Body of pancreas (tissue), 4 donors: ENCODE data around the gene SIAE. TPM values are rescaled to one million over a fixed set of nuclear protein-coding genes. Genes with fewer than 3 reads are reported as not detected.

ENCODE experiments used
- ATAC-seq: fragments of 150-250 bp; one replicate; pipeline ENCODE4 v1.9.1; 2016
- DNase-seq, 4 donors: peaks; one replicate each; pipeline ENCODE4 v3.0.0-alpha.2; 2019
- H3K27ac ChIP-seq, 4 donors: fragments of 200-600 bp; sonication (generic); 1 replicate in 3 of 4; 2 replicates in 1 of 4; pipeline versions ENCODE4 v1.5.1 to v1.6.1; 2016 to 2019; ENCODE audit warnings: mild to moderate bottlenecking in 1 of 4, mixed read lengths in 1 of 4, moderate library complexity in 1 of 4
- H3K27me3 ChIP-seq, 2 donors: fragments of 200-600 bp; sonication (generic); one replicate each; pipeline ENCODE4 v1.6.0; 2016; ENCODE audit warnings: mild to moderate bottlenecking in 1 of 2
- H3K36me3 ChIP-seq, 2 donors: fragments of 200-600 bp; sonication (generic); replicated peaks in 1 of 2; 2 replicates each; pipeline ENCODE4 v1.5.1; 2016; ENCODE audit warnings: low read depth in 2 of 2; ENCODE audit not compliant: insufficient read depth in 1 of 2
- H3K4me1 ChIP-seq: fragments of 200-600 bp; sonication (generic); one replicate; pipeline ENCODE4 v1.6.0; 2016
- H3K4me3 ChIP-seq, 2 donors: fragments of 200-600 bp; sonication (generic); 1 replicate in 1 of 2; 2 replicates in 1 of 2; pipeline ENCODE4 v1.5.1; 2016 to 2019
- H3K9me3 ChIP-seq, 3 donors: fragments of 200-600 bp; sonication (generic); 1 replicate in 2 of 3; 2 replicates in 1 of 3; pipeline ENCODE4 v1.5.1; 2016
- POLR2A ChIP-seq, 3 donors: fragments of 450-650 bp; IDR thresholded peaks; one replicate each; pipeline ENCODE4 v1.6.1; 2016; ENCODE audit warnings: antibody characterized with exemption in 3 of 3, mild to moderate bottlenecking in 2 of 3
- WGBS, 2 donors: methylation state at CpG; one replicate each; pipeline ENCODE4 v1.1.5; 2017; 5-methylcytosine and 5-hydroxymethylcytosine counted together
- intact Hi-C: fragments of 100-400 bp; cut with DNase I; formaldehyde crosslinking; loops from one replicate; pipeline ENCODE4 v1.15.1; 2023
- total RNA-seq, 2 donors: library from RNA; depleted of rRNA; stranded (reverse); fragments of >200 nt; gene quantifications; one replicate each; pipeline ENCODE4 v1.1.0, GENCODE V29; 2016
- TF ChIP-seq, protein P1 (sequence below), 7 experiments: fragments of 450-650 bp in 4 of 7; fragments of 200-600 bp in 3 of 7; sonication (generic) in 3 of 7; IDR thresholded peaks; one replicate each; pipeline ENCODE4 v1.5.1; 2016 to 2019; ENCODE audit warnings: antibody characterized with exemption in 7 of 7

SIAE gene
- total RNA-seq, 2 donors from 2014 or later = 9.6 to 11.9 TPM

DNA sequence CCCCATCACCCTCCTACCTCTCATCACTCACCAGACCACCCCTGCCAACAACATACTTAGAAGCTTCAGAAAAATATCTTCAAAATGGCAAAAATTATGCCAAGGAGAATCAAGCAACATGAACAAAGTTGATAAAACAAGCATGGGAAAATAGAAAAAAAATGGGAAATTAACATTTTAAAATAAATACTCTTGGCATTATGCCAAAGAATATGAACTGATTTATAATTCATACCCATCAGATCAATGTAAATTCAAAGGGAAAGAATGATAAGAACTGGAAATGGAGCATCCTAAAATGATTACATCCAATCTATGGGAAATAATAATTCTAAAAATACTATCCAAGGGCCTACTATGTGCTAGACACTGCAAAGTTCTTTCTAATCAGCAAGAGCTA lies 12.0 kb downstream of the SIAE start:
- H3K4me3 ChIP-seq = no peak overlapping the region
- no peaks in the 10 kb centered on the region for H3K4me1 ChIP-seq
- no peak for DNase-seq
- no peaks in the 10 kb centered on the region for H3K27me3 ChIP-seq
- intact Hi-C loops = loop anchor here (10.0 kb wide), 2 partner anchors 103 to 183 kb away; partner anchors contain the start of gene ESAM
- H3K9me3 ChIP-seq = no peaks in the 10 kb centered on the region
- ATAC-seq = no peak
- no peak for TF ChIP-seq POLR2A (IDR thresholded peaks at IDR 0.05)
- TF ChIP-seq, protein P1, sequence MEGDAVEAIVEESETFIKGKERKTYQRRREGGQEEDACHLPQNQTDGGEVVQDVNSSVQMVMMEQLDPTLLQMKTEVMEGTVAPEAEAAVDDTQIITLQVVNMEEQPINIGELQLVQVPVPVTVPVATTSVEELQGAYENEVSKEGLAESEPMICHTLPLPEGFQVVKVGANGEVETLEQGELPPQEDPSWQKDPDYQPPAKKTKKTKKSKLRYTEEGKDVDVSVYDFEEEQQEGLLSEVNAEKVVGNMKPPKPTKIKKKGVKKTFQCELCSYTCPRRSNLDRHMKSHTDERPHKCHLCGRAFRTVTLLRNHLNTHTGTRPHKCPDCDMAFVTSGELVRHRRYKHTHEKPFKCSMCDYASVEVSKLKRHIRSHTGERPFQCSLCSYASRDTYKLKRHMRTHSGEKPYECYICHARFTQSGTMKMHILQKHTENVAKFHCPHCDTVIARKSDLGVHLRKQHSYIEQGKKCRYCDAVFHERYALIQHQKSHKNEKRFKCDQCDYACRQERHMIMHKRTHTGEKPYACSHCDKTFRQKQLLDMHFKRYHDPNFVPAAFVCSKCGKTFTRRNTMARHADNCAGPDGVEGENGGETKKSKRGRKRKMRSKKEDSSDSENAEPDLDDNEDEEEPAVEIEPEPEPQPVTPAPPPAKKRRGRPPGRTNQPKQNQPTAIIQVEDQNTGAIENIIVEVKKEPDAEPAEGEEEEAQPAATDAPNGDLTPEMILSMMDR (IDR thresholded peaks at IDR 0.05) = no peak
- H3K36me3 ChIP-seq = peaks cover 0 to 3% of the 10 kb centered on the region in 2 donors
- H3K27ac ChIP-seq = no peak overlapping the region

DNA sequence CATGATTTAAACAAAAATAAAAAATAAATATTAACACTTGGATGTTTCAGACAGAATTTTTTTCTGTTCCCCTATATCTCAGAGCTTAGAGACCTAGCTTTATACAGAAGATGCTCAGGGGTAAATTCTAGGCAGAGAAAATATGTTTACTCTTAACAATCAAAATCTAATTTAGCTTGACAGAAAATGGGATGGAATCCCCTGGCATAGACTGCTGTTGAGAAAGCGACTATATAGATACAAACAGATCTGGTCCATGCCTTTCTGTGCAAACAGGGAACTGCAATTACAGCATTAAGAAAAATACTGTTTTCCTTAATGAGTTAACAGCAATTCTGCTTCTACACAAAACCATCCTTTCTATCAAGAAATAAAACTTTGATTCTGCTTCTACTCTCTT lies 14.6 kb downstream of the SIAE start:
- 87 to 100% methylated on average over 1 of the region's 1 CpG for WGBS, 2 donors
- Histone ChIP-seq H3K9me3 (no peaks in the 10 kb centered on the region), H3K27ac (no peak overlapping the region), H3K4me3 (no peak overlapping the region), H3K4me1 (no peaks in the 10 kb centered on the region), H3K27me3 (no peaks in the 10 kb centered on the region), H3K36me3 (peaks cover 0 to 3% of the 10 kb centered on the region in 2 donors)
- DNase-seq (no peak), ATAC-seq (no peak)
- no peak for TF ChIP-seq POLR2A (IDR thresholded peaks at IDR 0.05)
- intact Hi-C loops = no loop called here

DNA sequence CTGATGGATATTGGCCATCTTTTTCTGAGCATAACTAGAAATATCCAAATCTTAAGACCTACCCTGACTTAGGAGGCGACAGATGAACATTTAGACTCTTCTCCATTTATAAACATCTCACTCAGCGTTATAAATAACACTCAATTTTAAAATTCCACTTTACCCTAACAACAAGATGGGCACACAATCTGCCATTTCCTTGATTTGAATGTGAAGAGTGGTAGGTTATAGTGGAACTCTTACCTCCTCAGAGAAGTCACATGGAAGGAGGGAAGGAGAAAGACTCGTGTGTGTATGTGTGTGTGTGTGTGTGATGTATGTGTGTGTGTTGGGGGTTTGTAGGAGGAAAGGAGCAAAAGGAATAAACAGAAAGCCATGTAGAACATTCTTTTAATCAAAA lies 15.0 kb downstream of the SIAE start:
- H3K4me3 ChIP-seq = no peak overlapping the region
- DNase-seq (no peak), ATAC-seq (no peak)
- WGBS, 2 donors = 77 to 80% methylated on average over 3 of the region's 3 CpGs
- no peak for TF ChIP-seq POLR2A (IDR thresholded peaks at IDR 0.05)
- TF ChIP-seq, protein P1 (IDR thresholded peaks at IDR 0.05) = no peak
- H3K36me3 ChIP-seq = peaks cover 0 to 3% of the 10 kb centered on the region in 2 donors
- intact Hi-C loops = no loop called here
- no peaks in the 10 kb centered on the region for H3K9me3 ChIP-seq
- H3K27me3 ChIP-seq = no peaks in the 10 kb centered on the region
- no peak overlapping the region for H3K27ac ChIP-seq
- H3K4me1 ChIP-seq = no peaks in the 10 kb centered on the region

DNA sequence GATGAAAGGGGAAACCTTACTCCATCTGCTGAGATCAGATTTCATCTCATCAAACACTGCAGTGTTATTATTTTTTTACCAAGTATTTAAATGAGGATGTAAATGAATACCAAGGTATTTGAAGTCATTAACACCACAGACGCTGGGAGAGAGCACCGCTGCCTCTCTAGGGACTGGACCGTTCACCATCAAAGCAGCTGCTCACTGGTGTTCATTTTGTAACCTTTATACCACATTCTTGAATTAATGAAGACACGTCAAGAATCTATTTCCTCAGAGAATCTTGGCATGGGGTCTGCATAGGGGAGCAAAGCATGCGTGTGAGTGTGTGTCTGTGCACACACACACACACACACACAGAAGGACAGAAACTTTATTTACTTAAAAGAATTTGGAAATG lies 15.6 kb downstream of the SIAE start:
- H3K4me3 ChIP-seq = no peak overlapping the region
- no peaks in the 10 kb centered on the region for H3K9me3 ChIP-seq
- intact Hi-C loops = no loop called here
- TF ChIP-seq POLR2A (IDR thresholded peaks at IDR 0.05) = no peak
- TF ChIP-seq, protein P1 (IDR thresholded peaks at IDR 0.05) = no peak
- WGBS, 2 donors = 89% methylated on average over 5 of the region's 5 CpGs
- H3K4me1 ChIP-seq = no peaks in the 10 kb centered on the region
- no peak for ATAC-seq
- peaks cover 0 to 3% of the 10 kb centered on the region in 2 donors for H3K36me3 ChIP-seq
- H3K27me3 ChIP-seq = no peaks in the 10 kb centered on the region
- DNase-seq = no peak
- H3K27ac ChIP-seq = no peak overlapping the region

DNA sequence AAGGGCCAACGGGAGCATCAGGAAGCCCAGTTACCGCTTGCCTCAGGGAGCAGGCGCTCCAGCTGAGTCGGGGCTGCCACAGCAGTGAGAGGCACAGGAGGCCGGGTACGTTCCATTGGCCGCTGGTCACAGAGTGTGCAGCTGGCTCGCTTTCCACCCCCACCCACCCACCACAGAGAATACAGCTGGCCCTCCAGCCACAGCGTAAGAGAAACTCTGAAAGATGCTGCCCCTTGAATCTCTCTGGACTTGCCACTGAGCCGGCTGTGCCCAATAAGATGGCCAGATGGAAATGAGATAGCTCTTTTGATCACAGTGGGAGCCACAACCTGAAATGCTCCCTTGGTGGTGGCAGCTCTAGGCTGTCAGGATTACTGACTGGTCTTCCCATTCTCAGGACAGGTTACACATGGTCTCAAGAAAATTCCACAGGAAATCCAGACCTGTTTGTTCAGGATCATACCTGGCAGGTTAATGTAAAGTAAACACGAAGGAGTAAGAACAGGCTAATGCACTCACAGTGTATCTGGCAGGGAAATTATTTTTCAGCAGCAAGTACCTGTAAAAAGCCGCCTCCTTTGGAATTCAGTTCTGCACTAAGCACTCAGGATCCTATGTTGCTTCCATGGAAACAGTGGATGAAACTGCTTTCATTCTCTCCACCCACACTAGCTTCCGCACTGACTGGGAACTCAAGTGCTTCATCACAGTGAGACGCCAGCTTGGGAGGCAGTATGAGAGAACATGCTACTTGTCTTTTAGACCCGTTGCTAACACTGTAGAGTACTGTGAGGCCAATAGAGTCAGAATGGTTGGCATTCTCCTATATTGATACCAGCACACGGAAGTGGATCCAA lies 16.5 kb downstream of the SIAE start:
- WGBS, 2 donors = 67 to 83% methylated on average over 14 of the region's 16 CpGs
- H3K36me3 ChIP-seq = peaks cover 0 to 3% of the 10 kb centered on the region in 2 donors
- no peaks in the 10 kb centered on the region for H3K9me3 ChIP-seq
- H3K4me1 ChIP-seq = no peaks in the 10 kb centered on the region
- no peaks in the 10 kb centered on the region for H3K27me3 ChIP-seq
- DNase-seq (no peak), ATAC-seq (no peak)
- intact Hi-C loops = no loop called here
- TF ChIP-seq, protein P1 (IDR thresholded peaks at IDR 0.05) = no peak
- no peak for TF ChIP-seq POLR2A (IDR thresholded peaks at IDR 0.05)
- no peak overlapping the region for H3K4me3 ChIP-seq
- no peak overlapping the region for H3K27ac ChIP-seq
